ENCODE data around the gene TJP1. TPM values are rescaled to one million over a fixed set of nuclear protein-coding genes. Genes with fewer than 3 reads are reported as not detected.

TJP1 gene
- total RNA-seq, 1 experiment from 2014 or later, result 140 TPM

GRCh38 chr15:29701151-29701550, 121.1 kb downstream of the TJP1 start:
- Histone ChIP-seq H2BK15ac (ENCODE audit: low read depth, low read length) (no peak overlapping the region), H2AFZ (ENCODE audit: low read length) (no peak overlapping the region), H3T11ph (ENCODE audit: low read length) (no peak overlapping the region), H4K20me1 (ENCODE audit: control insufficient read depth, insufficient read depth, insufficient read length) (no peaks in the 10 kb centered on the region), H4K91ac (ENCODE audit: insufficient read length, low read depth, low read length) (no peak overlapping the region), H4K5ac (ENCODE audit: insufficient read length, low read depth, low read length) (no peak overlapping the region), H3K27me3 (ENCODE audit: insufficient read depth, low read length) (no peaks in the 10 kb centered on the region), H3K9me3 (ENCODE audit: control insufficient read depth, low read depth, low read length) (no peaks in the 10 kb centered on the region), H3K56ac (ENCODE audit: insufficient read length, low read depth, low read length) (no peak overlapping the region), H3K23ac (ENCODE audit: insufficient read length, low read depth, low read length) (no peak overlapping the region), H2AK5ac (ENCODE audit: insufficient read length, low read length) (no peak overlapping the region), H3K4me1 (ENCODE audit: insufficient read depth, low read length) (no peaks in the 10 kb centered on the region), H3K79me2 (ENCODE audit: insufficient read depth, low read length) (no peaks in the 10 kb centered on the region), H3K4ac (ENCODE audit: low read depth, low read length) (no peak overlapping the region), H3K79me1 (ENCODE audit: insufficient read depth, low read depth, low read length, poor library complexity, severe bottlenecking) (no peaks in the 10 kb centered on the region), H3K9ac (ENCODE audit: extremely low read depth, insufficient read length, low read length) (no peak overlapping the region), H2BK12ac (ENCODE audit: insufficient read length, low read depth, low read length) (no peak overlapping the region), H3K23me2 (ENCODE audit: insufficient read length, low read depth, low read length, poor library complexity, severe bottlenecking) (no peaks in the 10 kb centered on the region), H3K4me2 (ENCODE audit: insufficient read depth, insufficient read length, low read length) (no peak overlapping the region), H2BK20ac (ENCODE audit: low read depth, low read length, poor library complexity, severe bottlenecking) (no peak overlapping the region), H3K27ac (ENCODE audit: insufficient read length, low read depth, low read length) (no peak overlapping the region), H4K8ac (replicated peaks; ENCODE audit: insufficient read length, low read depth, low read length) (no peak overlapping the region), H3K14ac (ENCODE audit: insufficient read depth, low read length) (no peak overlapping the region), H2BK5ac (ENCODE audit: insufficient read length, low read length) (no peak overlapping the region), H3K18ac (ENCODE audit: insufficient read length, low read depth, low read length) (no peak overlapping the region), H2BK120ac (ENCODE audit: low read depth, low read length, poor library complexity, severe bottlenecking) (no peak overlapping the region)
- Mint-ChIP-seq H3K36me3 (ENCODE audit: insufficient read depth in 1 of 3, low read depth in 3 of 3) (peaks cover 20 to 58% (median 54%) of the 10 kb centered on the region in 3 experiments; a peak in 6 of 7 replicates), H3K4me3 (no peak overlapping the region), H3K4me1 (peaks cover 0 to 3% of the 10 kb centered on the region in 2 experiments; a peak in 3 of 4 replicates), H3K27me3 (ENCODE audit: low read depth) (no peaks in the 10 kb centered on the region; the same call in 1 of the 2 replicates), H3K9me3 (no peaks in the 10 kb centered on the region), H3K27ac (no peak overlapping the region)
- DNase-seq, result no peak
- WGBS (ENCODE audit: extremely low coverage, insufficient read length, low lambda C conversion rate), result no CpG with 5 or more reads among the region's 5 CpGs
- no peak for TF ChIP-seq CTCF (conservative IDR thresholded peaks at IDR 0.05)
